GM23248 (cell line): ENCODE results near the gene WASF3.

Experiments
- EZH2 ChIP-seq: fragments of 200-600 bp; sonication (generic); IDR thresholded peaks from 2 replicates; pipeline ENCODE4 v1.6.1; 2018; ENCODE audit warnings: antibody characterized with exemption, mild to moderate bottlenecking; ENCODE audit not compliant: insufficient read depth, poor library complexity, severe bottlenecking
- EZH2phosphoT487 ChIP-seq: fragments of 200-600 bp; sonication (generic); IDR thresholded peaks from 2 replicates; pipeline ENCODE4 v1.6.1; 2018; ENCODE audit warnings: antibody characterized with exemption, moderate library complexity, mild to moderate bottlenecking, low read depth; ENCODE audit not compliant: insufficient read depth

GRCh38 chr13:26673890-26674289, 116.4 kb downstream of the WASF3 start:
- no peak for TF ChIP-seq EZH2phosphoT487
- no peak for TF ChIP-seq EZH2
